ENCODE measurements around the gene MCM10.
"Not testable (repeated sequence)": the region's sequence is repeated elsewhere in the genome, so short reads cannot be mapped to it uniquely, and the experiment has no call there.

Gene MCM10

DNA sequence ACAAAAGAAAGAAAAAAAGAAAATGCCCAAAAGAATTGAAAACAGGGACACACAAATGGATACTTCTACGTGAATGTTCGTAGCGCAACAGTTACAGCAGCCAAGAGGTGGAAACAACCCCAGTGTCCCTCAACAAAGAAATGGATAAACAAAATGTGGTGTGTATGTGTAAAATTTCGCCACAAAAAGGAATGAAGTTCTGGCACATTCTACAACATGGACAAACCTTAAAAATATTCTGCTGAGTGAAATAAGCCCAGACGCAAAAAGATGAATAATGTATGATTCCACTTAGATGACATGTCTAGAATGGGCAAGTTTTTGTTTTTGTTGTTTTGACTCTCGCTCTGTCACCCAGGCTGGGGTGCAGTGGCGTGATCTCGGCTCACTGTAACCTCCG, 61.9 kb downstream of the MCM10 start:
- no peak overlapping the region for H3K27ac ChIP-seq (ENCODE audit: low read length)
- H3K36me3 ChIP-seq (ENCODE audit: control insufficient read depth in 1 of 2, insufficient read depth in 2 of 2, low read length in 2 of 2): no peaks in the 10 kb centered on the region
- H3K4me3 ChIP-seq (ENCODE audit: low read depth in 1 of 2, low read length in 2 of 2): no peak overlapping the region
- H3K9me3 ChIP-seq (ENCODE audit: control insufficient read depth in 1 of 2, low read length in 2 of 2): no peaks in the 10 kb centered on the region
- no peaks in the 10 kb centered on the region for H3K27me3 ChIP-seq (ENCODE audit: low read depth, low read length)
- no peaks in the 10 kb centered on the region for H3K4me1 ChIP-seq (ENCODE audit: control insufficient read depth in 1 of 2, insufficient read depth in 2 of 2, low read length in 2 of 2)

DNA sequence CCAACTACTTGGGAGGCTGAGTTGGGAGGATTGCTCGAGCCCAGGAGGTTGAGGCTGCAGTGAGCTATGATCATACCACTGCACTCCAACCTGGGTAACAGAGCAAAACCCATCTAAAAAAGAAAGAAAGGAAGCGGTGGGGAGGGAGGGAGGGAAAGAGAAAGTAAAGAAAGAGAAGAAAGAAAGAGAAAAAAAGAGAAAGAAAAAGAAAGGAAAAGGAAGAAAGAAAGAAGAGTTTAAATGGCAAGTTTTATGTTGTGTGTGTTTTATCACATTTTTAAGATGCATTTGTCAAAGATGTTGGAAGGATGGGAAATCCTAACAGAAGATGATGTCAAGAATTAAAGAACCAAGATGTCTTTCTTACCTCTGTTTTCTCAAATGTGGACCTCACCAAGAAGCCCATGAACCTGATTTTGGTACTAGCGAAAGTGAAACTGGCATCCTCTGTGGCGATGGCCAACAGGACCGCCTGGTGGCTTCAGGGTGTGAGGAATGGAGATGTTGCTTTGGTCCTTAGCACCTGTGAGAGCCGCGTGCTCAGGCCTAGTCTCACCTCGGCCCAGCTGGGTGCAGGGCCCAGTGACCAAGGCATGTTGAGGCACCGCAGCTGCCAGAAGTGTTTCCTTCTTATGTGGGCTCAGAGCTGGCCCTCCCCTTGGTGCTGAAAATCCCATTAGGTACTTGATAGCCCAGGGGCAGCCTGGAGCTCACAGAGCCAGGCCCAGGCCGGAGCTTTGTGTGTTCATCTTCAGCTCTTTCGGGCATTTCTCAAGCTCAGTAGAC, 63.0 kb downstream of the MCM10 start:
- H3K27me3 ChIP-seq (ENCODE audit: low read depth, low read length): no peaks in the 10 kb centered on the region
- no peak overlapping the region for H3K27ac ChIP-seq (ENCODE audit: low read length)
- H3K9me3 ChIP-seq (ENCODE audit: control insufficient read depth in 1 of 2, low read length in 2 of 2): no peaks in the 10 kb centered on the region
- no peaks in the 10 kb centered on the region for H3K36me3 ChIP-seq (ENCODE audit: control insufficient read depth in 1 of 2, insufficient read depth in 2 of 2, low read length in 2 of 2)
- H3K4me1 ChIP-seq (ENCODE audit: control insufficient read depth in 1 of 2, insufficient read depth in 2 of 2, low read length in 2 of 2): no peaks in the 10 kb centered on the region
- no peak overlapping the region for H3K4me3 ChIP-seq (ENCODE audit: low read depth in 1 of 2, low read length in 2 of 2)

DNA sequence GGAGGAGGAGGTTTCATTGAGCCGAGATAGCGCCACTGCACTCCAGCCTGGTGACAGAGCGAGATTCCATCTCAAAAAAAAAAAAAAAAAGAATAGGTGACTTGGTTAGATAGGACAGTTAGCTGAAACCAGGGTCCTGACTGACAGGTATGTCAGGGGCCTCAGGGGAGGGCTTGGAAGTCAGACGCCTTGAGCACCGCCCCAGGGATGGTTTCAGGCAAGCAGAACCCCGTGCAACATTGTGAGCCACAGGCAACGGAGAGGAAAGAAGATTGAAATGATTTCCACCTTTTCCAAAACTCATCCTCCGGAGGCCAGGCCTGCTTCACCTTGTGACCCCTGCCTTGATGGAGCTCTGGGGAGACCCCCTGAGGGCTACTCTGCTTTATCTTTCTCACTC, 64.2 kb downstream of the MCM10 start:
- H3K27ac ChIP-seq (ENCODE audit: low read length): no peak overlapping the region
- no peaks in the 10 kb centered on the region for H3K9me3 ChIP-seq (ENCODE audit: control insufficient read depth in 1 of 2, low read length in 2 of 2)
- H3K36me3 ChIP-seq (ENCODE audit: control insufficient read depth in 1 of 2, insufficient read depth in 2 of 2, low read length in 2 of 2): no peaks in the 10 kb centered on the region
- H3K4me1 ChIP-seq (ENCODE audit: control insufficient read depth in 1 of 2, insufficient read depth in 2 of 2, low read length in 2 of 2): no peaks in the 10 kb centered on the region
- no peaks in the 10 kb centered on the region for H3K27me3 ChIP-seq (ENCODE audit: low read depth, low read length)
- H3K4me3 ChIP-seq (ENCODE audit: low read depth in 1 of 2, low read length in 2 of 2): no peak overlapping the region

DNA sequence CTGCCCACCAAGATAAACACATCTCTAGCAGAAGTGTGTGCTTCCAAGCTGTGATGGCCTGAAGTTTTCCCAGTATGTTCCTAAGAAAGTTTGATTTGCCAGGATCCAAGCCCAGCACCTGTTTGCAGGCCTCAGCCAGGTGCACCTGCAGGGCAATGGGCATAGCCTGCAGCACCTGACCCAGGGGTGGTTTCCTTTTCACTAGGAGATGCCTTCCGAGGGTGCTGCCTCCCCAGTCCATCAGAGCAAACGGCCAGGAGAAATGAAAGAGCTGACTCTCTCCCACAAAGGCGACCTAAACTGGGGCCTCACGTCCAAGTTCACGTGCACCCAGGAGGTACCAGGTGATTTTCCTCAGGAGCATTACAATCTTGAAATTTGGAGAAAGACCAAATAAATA, 65.7 kb downstream of the MCM10 start:
- no peaks in the 10 kb centered on the region for H3K4me1 ChIP-seq (ENCODE audit: control insufficient read depth in 1 of 2, insufficient read depth in 2 of 2, low read length in 2 of 2)
- no peaks in the 10 kb centered on the region for H3K27me3 ChIP-seq (ENCODE audit: low read depth, low read length)
- no peaks in the 10 kb centered on the region for H3K36me3 ChIP-seq (ENCODE audit: control insufficient read depth in 1 of 2, insufficient read depth in 2 of 2, low read length in 2 of 2)
- H3K4me3 ChIP-seq (ENCODE audit: low read depth in 1 of 2, low read length in 2 of 2): no peak overlapping the region
- H3K27ac ChIP-seq (ENCODE audit: low read length): no peak overlapping the region
- no peaks in the 10 kb centered on the region for H3K9me3 ChIP-seq (ENCODE audit: control insufficient read depth in 1 of 2, low read length in 2 of 2)

DNA sequence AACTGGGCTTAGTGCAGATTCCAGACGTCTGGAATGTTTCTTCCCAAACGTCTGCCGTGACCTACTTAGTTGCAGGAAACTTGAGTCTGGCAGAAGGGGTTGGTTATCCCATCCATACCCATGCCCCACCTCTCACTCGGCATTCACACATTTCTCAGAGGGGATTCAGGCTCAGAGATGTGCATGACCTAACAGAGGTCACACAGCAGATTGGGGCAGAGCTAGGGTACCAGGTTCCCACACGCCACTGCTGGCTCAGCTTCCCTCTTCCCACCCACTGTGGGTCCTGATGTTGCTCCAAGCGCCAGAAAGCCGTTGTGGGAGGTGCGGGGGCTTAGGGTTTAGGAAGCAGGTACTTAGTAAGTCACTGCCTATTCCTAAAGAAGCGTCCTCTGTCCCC, 69.8 kb downstream of the MCM10 start:
- H3K4me1 ChIP-seq (ENCODE audit: control insufficient read depth in 1 of 2, insufficient read depth in 2 of 2, low read length in 2 of 2): no peaks in the 10 kb centered on the region

DNA sequence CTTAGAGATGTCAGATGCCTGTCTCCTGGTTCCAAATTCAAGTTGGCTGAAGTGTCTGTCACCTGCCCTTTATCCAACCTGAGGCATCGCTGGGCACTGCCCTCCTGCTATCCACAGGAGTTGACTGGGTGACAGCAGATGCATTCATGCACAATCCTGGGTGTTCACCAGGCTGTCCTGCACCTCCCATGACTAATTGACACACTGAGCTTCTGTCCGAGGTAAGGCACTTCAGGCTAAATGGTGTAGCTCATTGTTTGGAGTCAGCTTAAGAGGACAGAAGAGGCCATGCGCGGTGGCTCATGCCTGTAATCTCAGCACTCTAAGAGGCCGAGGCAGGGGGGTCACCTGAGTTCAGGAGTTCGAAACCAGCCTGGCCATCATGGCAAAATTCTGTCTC, 70.5 kb downstream of the MCM10 start:
- no peak overlapping the region for H3K4me3 ChIP-seq (ENCODE audit: low read depth in 1 of 2, low read length in 2 of 2)
- H3K9me3 ChIP-seq (ENCODE audit: control insufficient read depth in 1 of 2, low read length in 2 of 2): no peaks in the 10 kb centered on the region
- no peaks in the 10 kb centered on the region for H3K27me3 ChIP-seq (ENCODE audit: low read depth, low read length)
- no peaks in the 10 kb centered on the region for H3K36me3 ChIP-seq (ENCODE audit: control insufficient read depth in 1 of 2, insufficient read depth in 2 of 2, low read length in 2 of 2)
- H3K4me1 ChIP-seq (ENCODE audit: control insufficient read depth in 1 of 2, insufficient read depth in 2 of 2, low read length in 2 of 2): no peaks in the 10 kb centered on the region
- no peak overlapping the region for H3K27ac ChIP-seq (ENCODE audit: low read length)

More for the DNA sequence above, 69.8 kb downstream of the MCM10 start:
- H3K4me3 ChIP-seq (ENCODE audit: low read depth in 1 of 2, low read length in 2 of 2): no peak overlapping the region
- no peak overlapping the region for H3K27ac ChIP-seq (ENCODE audit: low read length)
- no peaks in the 10 kb centered on the region for H3K27me3 ChIP-seq (ENCODE audit: low read depth, low read length)
- no peaks in the 10 kb centered on the region for H3K36me3 ChIP-seq (ENCODE audit: control insufficient read depth in 1 of 2, insufficient read depth in 2 of 2, low read length in 2 of 2)
- no peaks in the 10 kb centered on the region for H3K9me3 ChIP-seq (ENCODE audit: control insufficient read depth in 1 of 2, low read length in 2 of 2)

DNA sequence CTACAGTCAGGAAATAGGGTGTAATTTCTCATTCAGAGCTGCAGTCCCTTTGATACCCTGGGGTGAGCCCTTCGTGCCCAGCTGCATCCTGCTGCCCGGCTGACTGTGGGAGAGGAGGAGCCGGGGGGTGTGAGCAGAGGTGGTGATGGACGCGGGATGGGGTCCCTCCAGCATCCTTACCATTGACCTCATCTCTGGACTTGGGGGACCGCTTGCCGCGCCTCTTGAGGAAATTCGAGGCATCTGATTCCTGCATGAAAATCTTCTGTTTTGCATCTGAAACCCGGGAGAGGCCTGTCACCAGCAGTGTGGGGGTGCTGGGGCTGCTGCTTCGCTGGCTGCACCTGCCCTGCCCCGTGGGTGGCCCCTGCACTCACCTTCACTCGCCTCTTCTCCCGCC, 72.0 kb downstream of the MCM10 start:
- Histone ChIP-seq H3K36me3 (ENCODE audit: control insufficient read depth in 1 of 2, insufficient read depth in 2 of 2, low read length in 2 of 2) (no peaks in the 10 kb centered on the region), H3K9me3 (ENCODE audit: control insufficient read depth in 1 of 2, low read length in 2 of 2) (no peaks in the 10 kb centered on the region), H3K4me1 (ENCODE audit: control insufficient read depth in 1 of 2, insufficient read depth in 2 of 2, low read length in 2 of 2) (no peaks in the 10 kb centered on the region), H3K27ac (ENCODE audit: low read length) (no peak overlapping the region), H3K27me3 (ENCODE audit: low read depth, low read length) (no peaks in the 10 kb centered on the region), H3K4me3 (ENCODE audit: low read depth in 1 of 2, low read length in 2 of 2) (no peak overlapping the region)

DNA sequence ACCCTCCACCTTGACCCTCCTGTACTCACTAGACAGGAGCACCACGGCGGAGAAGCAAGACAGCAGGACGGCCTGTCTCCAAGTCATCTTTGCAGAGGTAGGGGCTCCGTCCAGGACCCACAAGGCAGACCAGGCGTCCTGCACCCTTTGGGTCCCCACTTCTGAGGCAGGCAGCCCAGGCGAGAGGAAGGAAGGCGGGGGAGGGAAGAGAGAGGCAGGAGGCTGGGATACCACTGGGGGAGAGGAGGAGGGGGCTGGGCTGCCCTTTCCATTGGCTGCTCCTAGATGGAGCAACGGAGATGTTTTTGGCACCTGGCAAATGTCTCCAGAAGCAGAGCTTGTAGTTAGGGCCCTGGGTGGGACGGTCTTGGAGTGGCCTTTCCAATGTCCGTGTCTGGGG, 72.8 kb downstream of the MCM10 start, which contains the start of gene UCMA:
Gene UCMA (minus strand): TSS at position 203 of the 400 bp plus-strand sequence. CDS start 116 bp downstream, at position 87.
- no peak within 1 kb of the TSS for H3K4me3 ChIP-seq (ENCODE audit: low read depth in 1 of 2, low read length in 2 of 2)
- no peak within 1 kb of the TSS for H3K27ac ChIP-seq (ENCODE audit: low read length)
- no peaks in the 10 kb centered on the region for H3K36me3 ChIP-seq (ENCODE audit: control insufficient read depth in 1 of 2, insufficient read depth in 2 of 2, low read length in 2 of 2)
- H3K27me3 ChIP-seq (ENCODE audit: low read depth, low read length): no peaks in the 10 kb centered on the region
- no peaks in the 10 kb centered on the region for H3K9me3 ChIP-seq (ENCODE audit: control insufficient read depth in 1 of 2, low read length in 2 of 2)
- H3K4me1 ChIP-seq (ENCODE audit: control insufficient read depth in 1 of 2, insufficient read depth in 2 of 2, low read length in 2 of 2): no peaks in the 10 kb centered on the region

DNA sequence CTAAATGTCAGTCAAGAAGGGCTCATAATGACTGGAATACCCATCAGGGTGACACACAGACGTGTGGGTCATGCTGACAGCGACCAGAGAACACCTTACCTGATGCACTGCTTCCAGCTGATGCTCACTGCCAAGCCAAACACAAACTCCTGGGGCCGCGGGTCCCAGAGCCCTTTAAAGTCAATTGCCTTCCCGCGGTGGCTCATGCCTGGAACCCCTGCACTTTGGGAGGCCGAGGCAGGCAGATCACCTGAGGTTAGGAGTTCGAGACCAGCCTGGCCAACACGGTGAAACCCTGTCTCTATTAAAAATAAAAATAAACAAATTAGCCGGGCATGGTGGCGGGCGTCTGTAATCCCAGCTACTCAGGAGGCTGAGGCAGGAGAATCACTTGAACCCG, 73.4 kb downstream of the MCM10 start:
- H3K9me3 ChIP-seq (ENCODE audit: control insufficient read depth in 1 of 2, low read length in 2 of 2); H3K36me3 ChIP-seq (ENCODE audit: control insufficient read depth in 1 of 2, insufficient read depth in 2 of 2, low read length in 2 of 2); H3K4me1 ChIP-seq (ENCODE audit: control insufficient read depth in 1 of 2, insufficient read depth in 2 of 2, low read length in 2 of 2); H3K4me3 ChIP-seq (ENCODE audit: low read depth in 1 of 2, low read length in 2 of 2); H3K27me3 ChIP-seq (ENCODE audit: low read depth, low read length); H3K27ac ChIP-seq (ENCODE audit: low read length): not testable (repeated sequence)

DNA sequence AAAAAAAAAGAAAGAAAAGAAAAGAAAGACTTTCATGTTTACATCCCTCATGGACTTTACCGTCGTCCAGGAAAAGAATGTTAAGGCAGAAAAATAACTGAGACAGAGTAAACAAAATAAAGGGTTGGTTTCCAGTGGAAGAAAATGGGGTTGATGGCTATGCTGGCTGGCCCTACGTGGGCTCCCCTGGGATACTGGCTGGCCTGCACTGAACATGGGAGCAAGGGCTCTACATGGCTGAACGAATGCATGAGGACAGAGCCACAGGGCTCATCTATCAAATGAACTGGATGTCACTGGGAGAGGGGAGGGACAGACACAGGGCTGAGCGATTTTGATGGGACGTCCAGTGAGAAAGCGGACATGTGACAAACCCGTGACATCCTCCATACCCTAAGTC, 75.3 kb downstream of the MCM10 start:
- no peaks in the 10 kb centered on the region for H3K27me3 ChIP-seq (ENCODE audit: low read depth, low read length)
- H3K9me3 ChIP-seq (ENCODE audit: control insufficient read depth in 1 of 2, low read length in 2 of 2): no peaks in the 10 kb centered on the region
- no peak overlapping the region for H3K4me3 ChIP-seq (ENCODE audit: low read depth in 1 of 2, low read length in 2 of 2)
- no peaks in the 10 kb centered on the region for H3K4me1 ChIP-seq (ENCODE audit: control insufficient read depth in 1 of 2, insufficient read depth in 2 of 2, low read length in 2 of 2)
- H3K27ac ChIP-seq (ENCODE audit: low read length): no peak overlapping the region
- H3K36me3 ChIP-seq (ENCODE audit: control insufficient read depth in 1 of 2, insufficient read depth in 2 of 2, low read length in 2 of 2): no peaks in the 10 kb centered on the region

DNA sequence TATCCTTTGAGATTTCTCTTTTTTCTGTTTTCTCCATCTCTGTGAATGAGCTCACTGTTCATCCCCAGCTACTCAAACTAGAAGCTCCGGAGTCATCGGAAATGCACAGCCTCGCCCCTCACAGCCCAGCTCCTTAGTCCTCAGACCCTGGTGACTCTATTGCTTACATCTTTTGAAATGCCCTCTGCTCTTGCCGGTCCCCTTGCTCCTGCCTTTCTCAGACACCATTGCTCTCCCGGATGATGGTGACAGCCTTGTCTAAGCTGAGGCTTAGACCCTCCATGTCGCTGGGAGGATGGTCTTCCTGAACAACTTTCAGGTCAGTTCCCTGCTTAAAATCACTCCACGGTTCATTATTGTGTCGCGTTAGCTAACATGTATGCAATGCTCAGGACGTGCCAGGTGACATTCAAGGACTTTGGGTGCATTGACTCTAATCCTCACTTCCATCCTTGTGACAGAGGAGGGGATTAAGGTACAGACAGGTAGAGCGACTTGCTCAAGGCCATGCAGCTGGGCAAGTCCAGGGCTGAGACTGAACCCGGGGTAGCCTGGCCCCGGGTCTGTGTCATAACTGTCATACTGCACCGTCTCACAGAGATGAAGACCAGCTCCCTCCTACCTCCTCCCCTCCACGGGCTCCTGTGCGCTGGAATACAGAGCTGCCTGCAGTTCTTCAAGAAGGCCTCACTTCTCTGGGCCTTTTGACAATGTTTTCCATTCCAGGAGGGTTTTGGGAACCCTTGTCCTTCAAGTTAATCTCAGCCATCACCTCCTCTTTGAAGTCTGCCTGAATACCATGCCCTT, 77.1 kb downstream of the MCM10 start:
- Histone ChIP-seq H3K36me3 (ENCODE audit: control insufficient read depth in 1 of 2, insufficient read depth in 2 of 2, low read length in 2 of 2) (no peaks in the 10 kb centered on the region), H3K9me3 (ENCODE audit: control insufficient read depth in 1 of 2, low read length in 2 of 2) (no peaks in the 10 kb centered on the region), H3K4me1 (ENCODE audit: control insufficient read depth in 1 of 2, insufficient read depth in 2 of 2, low read length in 2 of 2) (no peaks in the 10 kb centered on the region), H3K4me3 (ENCODE audit: low read depth in 1 of 2, low read length in 2 of 2) (no peak overlapping the region), H3K27me3 (ENCODE audit: low read depth, low read length) (no peaks in the 10 kb centered on the region), H3K27ac (ENCODE audit: low read length) (no peak overlapping the region)

All from muscle layer of duodenum (tissue), 2 donors.